OCI-LY7 (cell line): ENCODE measurements around the gene PKD1.
"Not testable (repeated sequence)": the region's sequence is repeated elsewhere in the genome, so short reads cannot be mapped to it uniquely, and the experiment has no call there.

Experiments
- EZH2phosphoT487 ChIP-seq: fragments of 200-600 bp; sonication (generic); IDR thresholded peaks from 2 replicates; pipeline ENCODE4 v1.6.1; 2018; ENCODE audit warnings: low read depth, borderline replicate concordance, mild to moderate bottlenecking, mixed run types, antibody characterized with exemption, low read length, moderate library complexity, mixed read lengths
- TF ChIP-seq, protein P1 (sequence below): fragments of 200-600 bp; sonication (generic); conservative IDR thresholded peaks from 2 replicates; pipeline ENCODE4 v1.5.1; 2014; ENCODE audit warnings: mild to moderate bottlenecking, antibody characterized with exemption, low read length, moderate library complexity, mixed read lengths

DNA sequence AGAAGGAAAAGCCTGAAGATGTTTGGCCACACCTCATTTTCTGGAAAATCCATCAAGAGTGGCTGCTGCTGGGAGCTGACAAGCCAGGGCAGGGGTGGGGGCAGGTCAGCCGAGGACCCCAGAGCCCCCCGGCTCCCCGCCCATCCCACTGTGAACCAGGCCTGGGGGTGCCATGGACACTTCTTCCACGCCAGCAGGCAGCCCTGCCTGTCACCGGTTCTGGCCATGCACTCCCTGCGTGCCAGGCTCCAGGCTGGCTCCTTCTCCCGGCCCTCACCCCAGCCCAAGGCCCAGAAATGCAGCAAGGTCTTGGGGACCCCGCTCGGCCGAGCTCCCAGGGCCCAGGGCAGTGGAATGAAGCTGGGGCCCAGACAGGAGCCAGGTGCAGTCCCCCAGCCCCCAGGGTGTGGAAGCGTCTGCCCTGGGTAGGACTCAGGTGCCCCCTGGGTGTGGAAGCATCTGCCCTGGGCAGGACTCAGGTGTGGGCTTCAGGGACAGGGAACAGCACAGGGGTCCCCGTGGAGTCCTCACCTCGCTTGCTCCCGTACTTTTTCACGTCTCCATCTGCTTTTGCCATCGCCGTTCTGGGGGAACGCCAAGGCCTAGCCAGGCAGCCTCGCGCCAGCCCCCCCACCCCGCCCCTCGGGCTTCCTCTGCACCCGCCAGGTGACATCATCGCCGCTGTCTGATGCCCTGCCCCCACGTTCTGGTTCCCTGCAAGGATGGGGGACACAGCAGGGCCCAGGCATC, 12.6 kb downstream of the PKD1 start:
- TF ChIP-seq, protein P1, sequence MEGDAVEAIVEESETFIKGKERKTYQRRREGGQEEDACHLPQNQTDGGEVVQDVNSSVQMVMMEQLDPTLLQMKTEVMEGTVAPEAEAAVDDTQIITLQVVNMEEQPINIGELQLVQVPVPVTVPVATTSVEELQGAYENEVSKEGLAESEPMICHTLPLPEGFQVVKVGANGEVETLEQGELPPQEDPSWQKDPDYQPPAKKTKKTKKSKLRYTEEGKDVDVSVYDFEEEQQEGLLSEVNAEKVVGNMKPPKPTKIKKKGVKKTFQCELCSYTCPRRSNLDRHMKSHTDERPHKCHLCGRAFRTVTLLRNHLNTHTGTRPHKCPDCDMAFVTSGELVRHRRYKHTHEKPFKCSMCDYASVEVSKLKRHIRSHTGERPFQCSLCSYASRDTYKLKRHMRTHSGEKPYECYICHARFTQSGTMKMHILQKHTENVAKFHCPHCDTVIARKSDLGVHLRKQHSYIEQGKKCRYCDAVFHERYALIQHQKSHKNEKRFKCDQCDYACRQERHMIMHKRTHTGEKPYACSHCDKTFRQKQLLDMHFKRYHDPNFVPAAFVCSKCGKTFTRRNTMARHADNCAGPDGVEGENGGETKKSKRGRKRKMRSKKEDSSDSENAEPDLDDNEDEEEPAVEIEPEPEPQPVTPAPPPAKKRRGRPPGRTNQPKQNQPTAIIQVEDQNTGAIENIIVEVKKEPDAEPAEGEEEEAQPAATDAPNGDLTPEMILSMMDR: not testable (repeated sequence)
- TF ChIP-seq EZH2phosphoT487: not testable (repeated sequence)
